Measurements from ENCODE around the gene ITPRIP. TPM values are rescaled to one million over a fixed set of nuclear protein-coding genes. Genes with fewer than 3 reads are reported as not detected.

Gene ITPRIP
- polyA plus RNA-seq, 1 experiment: 18.8 TPM

- CTCF ChIA-PET: interaction anchor here (1.4 to 2.8 kb wide), 3 partner anchors 21 to 83 kb away, joined by 6 to 15 read pairs (median 9); partner anchors contain the start of gene CFAP58
- no peak for TF ChIP-seq CTCF (IDR thresholded peaks at IDR 0.05; ENCODE audit: low read depth, low read length)
- H3K27me3 ChIP-seq (ENCODE audit: control insufficient read depth, insufficient read depth, low read length): no peaks in the 10 kb centered on the region
- H3K27ac ChIP-seq (ENCODE audit: low read depth, low read length): no peak overlapping the region
- POLR2A ChIA-PET: no interaction called here
- DNase-seq (ENCODE audit: low read depth, low spot score): no peak
- no peak overlapping the region for H3K4me3 ChIP-seq (ENCODE audit: low read depth, low read length)
- no peaks in the 10 kb centered on the region for H3K9me3 ChIP-seq (ENCODE audit: control insufficient read depth, insufficient read depth, low read length)
Observed at GRCh38 chr10:104374591-104374990, 36.3 kb upstream of the ITPRIP start.

DNA sequence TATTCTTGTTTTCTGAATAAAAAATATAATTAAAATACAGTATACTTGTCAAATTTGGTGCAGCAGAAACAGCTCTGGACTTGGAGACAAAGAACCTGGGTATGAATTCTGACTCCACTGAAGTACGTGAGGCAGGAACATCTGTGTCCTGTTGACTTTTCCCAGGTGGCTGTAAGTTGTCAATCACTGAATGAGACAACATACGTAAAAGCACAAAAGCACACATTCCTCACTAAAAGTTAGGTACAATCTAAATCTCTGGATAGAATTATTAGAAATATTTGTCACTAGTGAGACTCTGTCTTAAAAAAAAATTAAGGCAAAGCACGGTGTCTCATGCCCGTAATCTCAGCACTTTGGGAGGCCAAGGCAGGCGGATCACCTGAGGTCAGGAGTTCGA is 33.5 kb upstream of the ITPRIP start:
- Histone ChIP-seq H3K9me3 (ENCODE audit: control insufficient read depth, insufficient read depth, low read length) (no peaks in the 10 kb centered on the region), H3K27ac (ENCODE audit: low read depth, low read length) (no peak overlapping the region), H3K4me3 (ENCODE audit: low read depth, low read length) (no peak overlapping the region), H3K27me3 (ENCODE audit: control insufficient read depth, insufficient read depth, low read length) (peaks cover 3% of the 10 kb centered on the region)
- CTCF ChIA-PET: interaction anchor here (1.4 kb wide), 1 partner anchor 80 kb away, joined by 3 read pairs; no protein-coding TSS in a partner anchor
- POLR2A ChIA-PET: no interaction called here
- no peak for TF ChIP-seq CTCF (IDR thresholded peaks at IDR 0.05; ENCODE audit: low read depth, low read length)
- DNase-seq (ENCODE audit: low read depth, low spot score): no peak

DNA sequence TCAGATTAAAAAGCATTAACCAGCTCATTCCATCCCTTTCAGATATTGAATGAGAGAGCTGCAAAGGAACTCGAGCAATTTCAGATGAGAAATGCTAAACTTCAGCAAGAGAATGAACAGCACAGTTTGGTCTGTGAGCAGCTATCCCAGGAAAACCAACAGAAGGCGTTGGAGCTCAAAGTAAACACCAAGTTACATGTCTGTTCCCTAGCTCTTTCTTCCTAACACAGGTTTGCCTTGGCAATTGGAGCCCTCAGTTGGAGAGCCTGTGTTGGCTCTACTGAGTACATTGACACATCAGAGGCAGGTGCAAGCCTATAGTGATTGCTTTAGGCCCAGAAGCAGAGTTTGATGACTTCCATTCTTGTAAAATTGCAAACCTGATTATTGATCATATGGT is 30.1 kb upstream of the ITPRIP start:
- POLR2A ChIA-PET: no interaction called here
- no peaks in the 10 kb centered on the region for H3K9me3 ChIP-seq (ENCODE audit: control insufficient read depth, insufficient read depth, low read length)
- no peak overlapping the region for H3K4me3 ChIP-seq (ENCODE audit: low read depth, low read length)
- CTCF ChIA-PET: interaction anchor here (0.6 to 2.9 kb wide), 3 partner anchors 15 to 111 kb away, joined by 3 to 17 read pairs (median 5); partner anchors contain the start of gene CFAP58
- H3K27ac ChIP-seq (ENCODE audit: low read depth, low read length): no peak overlapping the region
- peaks cover 3% of the 10 kb centered on the region for H3K27me3 ChIP-seq (ENCODE audit: control insufficient read depth, insufficient read depth, low read length)
- TF ChIP-seq CTCF (IDR thresholded peaks at IDR 0.05; ENCODE audit: low read depth, low read length): no peak
- DNase-seq (ENCODE audit: low read depth, low spot score): no peak

GRCh38 chr10:104367904-104368303 is 29.6 kb upstream of the ITPRIP start:
- H3K9me3 ChIP-seq (ENCODE audit: control insufficient read depth, insufficient read depth, low read length): no peaks in the 10 kb centered on the region
- no peak overlapping the region for H3K4me3 ChIP-seq (ENCODE audit: low read depth, low read length)
- H3K27ac ChIP-seq (ENCODE audit: low read depth, low read length): no peak overlapping the region
- ChIA-PET CTCF (interaction anchor here (1.8 to 2.9 kb wide), 2 partner anchors 14 to 76 kb away, joined by 5 to 17 read pairs; partner anchors contain the start of gene CFAP58), POLR2A (no interaction called here)
- H3K27me3 ChIP-seq (ENCODE audit: control insufficient read depth, insufficient read depth, low read length): peaks cover 3% of the 10 kb centered on the region
- TF ChIP-seq CTCF (IDR thresholded peaks at IDR 0.05; ENCODE audit: low read depth, low read length): no peak
- DNase-seq (ENCODE audit: low read depth, low spot score): no peak

DNA sequence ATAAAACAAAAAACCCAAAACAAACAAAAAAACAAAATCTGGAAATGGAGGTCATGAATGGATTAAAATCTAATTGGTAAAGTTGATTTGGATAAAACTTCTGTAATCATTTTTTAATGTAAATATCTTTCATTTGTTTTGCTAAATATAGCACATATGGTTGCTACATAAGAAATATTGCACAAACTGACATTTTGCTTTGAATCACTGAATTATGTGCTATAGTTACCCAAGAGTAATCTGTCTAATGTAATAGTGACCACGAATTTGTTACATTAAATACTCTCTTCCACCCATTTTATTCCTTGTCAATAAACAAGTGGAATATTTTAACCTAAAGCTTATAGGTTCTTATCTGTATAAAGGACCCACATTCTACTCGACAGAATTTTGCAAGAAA is 21.5 kb upstream of the ITPRIP start:
- TF ChIP-seq CTCF (IDR thresholded peaks at IDR 0.05; ENCODE audit: low read depth, low read length): no peak
- Histone ChIP-seq H3K9me3 (ENCODE audit: control insufficient read depth, insufficient read depth, low read length) (no peaks in the 10 kb centered on the region), H3K4me3 (ENCODE audit: low read depth, low read length) (no peak overlapping the region), H3K27ac (ENCODE audit: low read depth, low read length) (no peak overlapping the region), H3K27me3 (ENCODE audit: control insufficient read depth, insufficient read depth, low read length) (no peaks in the 10 kb centered on the region)
- ChIA-PET CTCF (no interaction called here), POLR2A (no interaction called here)
- no peak for DNase-seq (ENCODE audit: low read depth, low spot score)
